NCI-H1048 (cell line): ENCODE data around the gene CPNE7.
"Not testable (repeated sequence)": the region's sequence is repeated elsewhere in the genome, so short reads cannot be mapped to it uniquely, and the experiment has no call there.

ENCODE experiments used
- DNase-seq: peaks from one replicate; lab custom pipeline; 2025; lab: John Stamatoyannopoulos, UW

CPNE7 gene

DNA sequence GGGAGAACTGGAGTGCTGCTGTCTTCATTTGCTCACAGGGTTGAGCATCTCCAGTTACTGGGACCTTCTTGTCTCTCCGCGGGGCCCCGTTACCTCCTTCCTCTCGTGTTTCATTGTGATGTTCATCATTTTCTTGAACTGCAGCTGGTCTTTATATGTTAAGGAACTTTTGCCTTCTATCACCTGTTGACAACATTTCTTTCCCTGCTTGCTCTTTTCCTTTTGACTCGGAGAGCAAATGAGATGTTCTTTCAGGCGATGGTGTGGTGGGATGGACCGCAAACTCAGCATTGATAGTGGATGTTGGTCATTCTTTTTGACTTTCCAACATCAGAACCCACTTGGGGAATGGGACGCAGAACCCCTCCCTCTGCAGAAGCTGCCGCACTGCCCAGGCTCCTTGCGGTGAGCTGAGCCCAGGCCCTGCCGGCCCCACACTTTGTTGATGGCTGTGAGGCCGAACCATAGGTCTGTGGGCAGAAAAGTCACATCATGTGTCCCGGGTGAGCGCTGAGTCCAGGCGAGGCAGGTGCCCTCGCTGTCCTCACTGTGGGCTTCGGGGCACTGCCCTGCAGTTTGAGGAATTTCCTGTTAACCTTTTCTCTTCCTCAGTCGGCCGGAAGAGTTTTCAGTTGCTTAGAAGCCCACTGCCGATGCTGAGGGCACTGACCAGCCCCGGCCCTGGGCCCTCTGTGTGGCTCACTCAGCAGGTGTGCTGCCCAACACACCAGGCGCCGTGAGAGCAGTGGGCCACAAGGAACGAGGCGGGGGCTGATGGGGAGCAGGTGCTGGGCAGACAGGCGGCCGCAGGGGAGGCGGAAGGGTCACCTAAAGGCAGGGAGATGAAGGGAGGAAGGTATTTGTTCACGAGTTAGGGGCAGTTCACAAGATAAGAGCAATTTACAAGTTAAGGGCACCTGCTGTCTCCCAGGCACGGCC is 7.6 kb upstream of the CPNE7 start:
- DNase-seq = no peak

DNA sequence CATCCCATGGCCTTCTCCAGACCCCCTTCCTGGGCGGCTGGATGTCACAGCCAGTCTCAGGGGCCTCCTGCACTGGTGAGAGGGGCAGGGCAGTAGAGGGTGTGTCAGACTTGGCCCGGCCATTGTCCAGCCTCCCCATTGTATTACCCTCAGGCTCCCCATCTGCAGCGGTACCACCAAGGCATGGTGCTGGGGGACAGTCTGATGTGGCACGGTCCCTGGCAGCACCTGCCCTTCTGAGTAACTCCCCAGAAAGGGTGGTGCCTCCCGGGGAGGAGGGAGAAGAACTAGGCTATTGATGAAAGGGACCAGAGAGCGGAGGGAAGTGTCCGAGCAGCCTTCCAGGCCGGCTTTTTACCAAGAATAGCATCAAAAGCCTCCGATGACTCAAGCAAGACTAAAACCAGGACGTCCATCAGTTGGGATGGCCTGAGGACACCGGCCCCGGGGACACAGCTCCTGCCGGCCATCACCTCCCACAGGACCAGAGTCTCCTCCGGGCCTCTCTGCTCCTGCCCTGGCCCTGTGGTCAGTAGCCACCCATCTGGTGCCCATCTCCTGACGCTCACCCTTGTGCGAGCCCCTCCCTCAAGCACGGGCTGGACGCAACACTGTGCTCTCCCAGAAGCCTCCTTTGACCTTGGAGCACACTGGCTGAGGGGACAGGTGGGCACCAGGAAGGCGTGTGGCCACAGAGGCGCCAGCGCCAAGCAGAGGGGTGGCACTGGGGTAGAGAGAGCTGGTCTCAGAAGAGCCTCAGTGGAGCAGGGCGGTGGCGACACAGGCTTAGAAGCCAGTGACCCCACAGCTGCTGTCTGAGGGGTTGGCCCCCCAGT is 5.8 kb upstream of the CPNE7 start:
- DNase-seq = no peak

DNA sequence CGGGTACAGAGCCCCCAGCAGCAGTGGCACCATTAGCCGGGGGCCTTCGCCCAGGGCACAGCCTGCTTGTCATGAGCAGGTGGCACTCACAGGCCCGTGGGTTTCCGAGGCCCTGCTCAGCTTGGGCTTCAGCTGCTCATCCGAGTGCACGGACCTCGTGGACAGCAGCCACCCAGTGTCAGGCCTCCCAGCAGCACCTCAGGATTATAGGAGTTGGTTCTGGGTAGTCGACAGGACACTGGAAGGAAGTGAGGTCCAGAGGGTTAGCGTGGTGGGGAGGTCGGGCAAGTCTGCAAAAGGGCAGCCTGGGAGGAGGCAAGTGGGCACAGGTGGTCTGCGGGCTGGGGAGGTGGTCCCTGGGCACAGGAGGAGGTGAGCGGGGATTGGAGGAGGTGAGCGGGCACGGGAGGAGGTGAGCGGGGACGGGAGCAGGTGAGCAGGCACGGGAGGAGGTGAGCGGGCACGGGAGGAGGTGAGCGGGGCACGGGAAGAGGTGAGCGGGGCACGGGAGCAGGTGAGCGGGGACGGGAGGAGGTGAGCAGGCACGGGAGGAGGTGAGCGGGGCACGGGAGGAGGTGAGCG is 5.1 kb upstream of the CPNE7 start:
- no peak for DNase-seq

DNA sequence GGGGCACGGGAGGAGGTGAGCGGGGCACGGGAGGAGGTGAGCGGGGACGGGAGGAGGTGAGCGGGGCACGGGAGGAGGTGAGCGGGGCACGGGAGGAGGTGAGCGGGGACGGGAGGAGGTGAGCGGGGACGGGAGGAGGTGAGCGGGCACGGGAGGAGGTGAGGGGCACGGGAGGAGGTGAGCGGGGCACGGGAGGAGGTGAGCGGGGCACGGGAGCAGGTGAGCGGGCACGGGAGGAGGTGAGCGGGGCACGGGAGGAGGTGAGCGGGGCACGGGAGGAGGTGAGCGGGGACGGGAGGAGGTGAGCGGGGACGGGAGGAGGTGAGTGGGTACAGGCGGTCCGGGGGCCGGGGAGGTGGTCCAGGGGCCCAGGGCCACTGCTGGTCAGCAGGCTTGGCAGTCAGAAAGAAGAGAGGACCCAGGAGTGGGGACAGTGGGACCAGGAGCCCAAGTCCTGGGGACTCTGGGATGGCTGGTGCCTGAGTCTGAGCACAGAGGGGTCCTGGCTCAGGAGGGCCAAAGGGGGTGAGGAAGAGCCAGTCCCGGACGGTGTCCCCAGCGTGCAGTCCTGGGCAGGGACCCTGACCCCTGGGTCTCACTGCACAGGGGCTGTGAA is 4.5 kb upstream of the CPNE7 start:
- not testable (repeated sequence) for DNase-seq

DNA sequence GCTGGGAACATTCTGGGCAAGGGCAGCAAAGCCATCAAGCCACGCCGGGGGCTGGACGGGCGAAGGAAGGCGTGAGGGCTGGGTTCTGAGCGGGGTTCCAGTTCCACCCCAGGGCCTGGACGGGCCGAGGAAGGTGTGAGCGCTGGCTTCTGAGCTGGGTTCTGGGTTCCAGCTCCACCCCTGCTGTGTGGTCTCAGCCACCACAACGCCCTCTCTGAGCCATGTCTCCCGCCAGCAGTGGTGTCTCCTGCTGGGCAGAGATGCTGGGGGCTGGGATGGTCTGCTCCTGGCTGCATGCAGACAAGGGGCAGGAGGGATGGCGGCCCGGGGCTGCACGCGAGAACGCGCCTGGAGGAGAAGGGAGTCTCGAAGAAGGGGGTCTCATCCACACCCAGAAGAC is 3.9 kb upstream of the CPNE7 start:
- DNase-seq = no peak

DNA sequence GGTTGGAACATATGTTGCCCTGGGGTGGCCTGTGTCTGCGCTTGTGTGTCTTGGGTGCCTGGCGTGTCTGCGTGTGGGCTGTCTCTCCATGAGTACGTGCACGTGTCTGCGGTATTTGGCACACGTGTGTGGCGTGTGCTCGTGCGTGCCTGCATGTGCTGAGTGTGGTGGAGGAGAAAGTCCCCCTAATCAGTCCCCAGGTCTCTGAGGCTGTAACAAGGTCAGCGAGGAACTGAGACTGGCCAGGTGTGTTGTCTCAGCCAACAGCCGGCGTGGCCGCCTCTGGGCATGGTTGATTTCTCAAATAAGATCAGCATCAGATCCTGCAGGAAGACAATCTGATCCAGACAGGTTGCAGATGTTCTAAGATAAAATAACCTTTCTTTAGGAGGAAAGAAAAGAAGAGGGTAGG is 3.5 kb upstream of the CPNE7 start:
- no peak for DNase-seq

DNA sequence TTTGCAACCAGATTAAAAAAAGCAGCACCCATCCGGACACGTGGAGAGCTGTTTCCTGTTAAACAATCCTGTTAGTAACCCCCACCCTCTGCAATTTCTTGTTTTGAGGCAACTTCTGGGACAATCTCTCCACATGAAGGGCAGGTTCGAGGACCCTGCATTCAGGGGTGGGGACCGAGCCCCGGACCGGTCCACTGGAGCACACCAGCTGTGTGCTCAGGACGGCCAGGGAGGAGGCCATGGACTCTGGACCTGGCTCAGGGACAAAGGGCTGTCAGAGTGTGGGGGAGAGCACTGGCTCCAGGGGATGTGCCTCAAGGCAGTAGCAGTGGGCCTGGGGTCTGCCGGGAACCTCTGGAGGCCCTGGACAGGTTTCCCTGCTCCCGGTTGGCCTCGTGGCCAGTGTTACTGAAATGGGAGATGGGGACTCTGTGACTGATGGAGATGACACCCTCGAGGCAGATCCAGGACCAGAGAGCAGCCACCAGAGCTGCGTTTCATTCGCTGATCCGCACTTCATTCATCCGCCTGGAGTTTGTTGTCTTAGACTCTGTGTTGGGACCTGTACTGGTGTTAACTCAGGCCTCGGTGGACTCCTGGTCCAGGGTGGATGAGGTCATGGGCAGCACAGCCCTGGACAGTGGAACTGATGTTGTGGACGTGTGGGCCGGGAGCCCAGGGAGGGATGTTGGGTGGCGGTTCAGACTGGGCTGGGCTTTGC is 2.9 kb upstream of the CPNE7 start:
- DNase-seq = no peak

DNA sequence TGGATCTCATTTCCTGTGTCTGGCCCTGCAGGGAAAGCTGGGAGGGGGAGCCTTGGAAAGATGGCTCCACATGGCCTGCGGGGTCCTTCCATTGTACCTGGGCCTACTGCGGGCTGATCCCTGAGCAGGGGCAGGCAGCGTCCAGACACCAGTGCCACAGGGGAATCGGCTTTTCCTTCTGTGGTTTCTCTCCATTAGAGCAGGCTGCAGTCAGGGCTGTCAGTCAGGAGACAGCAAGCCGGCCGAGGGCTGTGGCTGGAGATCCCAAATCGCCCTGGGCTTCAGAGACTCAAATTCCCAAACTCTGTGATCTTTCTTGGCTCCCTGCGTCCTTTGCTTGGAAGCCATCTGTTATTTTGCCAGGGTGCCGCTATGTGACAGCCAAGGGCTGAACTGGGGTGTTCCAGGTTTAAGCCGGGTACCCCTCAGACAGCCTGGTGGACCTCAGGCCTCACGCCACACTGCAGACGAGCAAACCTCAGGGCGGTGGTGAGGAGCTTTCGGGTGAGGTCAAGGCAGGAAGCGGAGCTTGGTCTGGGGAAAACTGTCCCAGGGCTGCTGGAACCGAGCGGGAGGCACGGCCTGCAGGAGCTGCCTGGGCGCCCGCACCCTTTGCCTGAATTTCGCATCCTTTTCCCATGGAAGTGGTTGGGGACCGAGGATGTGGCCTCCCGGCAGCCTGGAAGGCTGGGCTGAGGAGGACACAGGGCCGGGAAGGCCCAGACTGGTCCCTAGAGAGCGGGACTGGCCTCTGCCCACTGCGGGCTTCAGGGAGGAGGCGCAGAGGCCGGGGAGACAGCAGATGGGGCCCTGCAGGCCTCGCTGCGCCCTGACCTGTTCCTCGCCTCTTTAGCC is 1.5 kb upstream of the CPNE7 start:
- no peak for DNase-seq

DNA sequence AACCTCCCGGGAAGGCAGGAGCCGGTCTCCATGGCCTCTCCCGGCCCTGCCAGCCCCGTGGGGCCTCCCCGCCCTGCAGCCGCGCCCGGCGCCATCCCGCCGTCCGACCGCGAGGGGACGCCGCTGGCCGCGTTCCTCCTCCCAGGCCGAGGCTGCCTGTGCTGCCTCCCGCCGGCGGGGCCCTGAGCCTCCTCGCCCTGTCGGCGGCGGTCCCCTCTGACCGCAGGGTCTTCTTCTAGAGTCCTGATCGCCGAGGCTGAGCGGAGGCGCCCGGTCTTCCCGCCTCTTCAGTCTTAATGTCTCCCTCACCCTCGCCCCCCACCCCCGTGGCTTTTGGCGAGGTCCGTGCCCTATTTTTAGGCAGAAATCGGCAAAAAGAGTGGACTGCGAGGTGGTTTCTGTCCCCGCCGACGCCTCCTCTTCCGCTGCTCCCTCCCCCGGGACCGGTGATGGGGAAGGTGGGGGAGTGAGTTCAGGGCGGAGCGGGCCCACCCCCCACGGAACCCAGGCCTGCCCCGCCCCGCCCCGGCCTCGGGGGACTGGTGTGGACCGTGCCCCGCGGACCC is 794 bp upstream of the CPNE7 start:
- DNase-seq = no peak

DNA sequence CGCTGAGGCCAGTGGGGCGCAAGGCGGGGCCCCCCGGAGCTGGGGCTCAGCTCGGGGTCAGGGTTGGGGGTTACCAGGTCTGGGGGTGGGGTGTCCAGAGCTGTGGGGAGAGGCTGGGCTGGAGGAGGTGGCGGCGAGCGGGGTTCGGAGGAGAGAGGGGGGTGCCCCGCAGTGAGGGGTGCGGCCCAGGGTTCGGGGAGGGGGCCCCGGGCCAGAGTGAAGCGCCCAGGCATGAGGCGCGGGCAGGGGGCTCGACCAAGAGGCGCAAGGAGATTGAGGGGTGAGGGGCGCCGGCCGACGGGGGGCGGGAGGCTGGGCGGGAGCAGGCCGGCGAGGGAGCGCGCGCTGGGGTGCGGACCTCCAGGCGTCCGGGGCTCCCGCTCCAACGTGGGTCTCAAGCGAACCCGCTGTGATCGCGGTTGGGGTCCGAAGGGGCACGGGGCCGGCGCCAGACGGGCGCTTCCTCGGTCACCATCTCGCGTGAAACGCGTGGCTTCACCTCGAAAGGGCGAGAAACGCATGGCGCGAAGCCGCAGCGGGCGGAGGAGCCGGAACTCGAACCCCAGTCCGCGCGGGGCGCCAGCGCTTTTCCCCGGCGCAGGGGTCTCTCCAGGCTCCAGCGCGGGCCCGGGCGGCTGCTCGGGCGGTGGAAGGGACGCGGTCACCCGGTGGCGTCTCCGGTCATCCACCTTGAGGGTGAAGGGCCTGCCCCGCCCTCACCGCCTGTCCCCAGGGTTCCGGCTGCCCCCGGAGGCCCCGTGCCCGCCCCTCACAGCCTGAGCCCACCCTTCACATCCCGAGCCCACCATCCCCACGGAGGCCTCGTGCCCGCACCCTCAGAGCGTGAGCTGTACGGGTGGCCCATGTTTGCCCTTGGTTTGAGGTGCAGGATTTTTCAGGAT is 846 bp downstream of the CPNE7 start:
- DNase-seq = no peak

DNA sequence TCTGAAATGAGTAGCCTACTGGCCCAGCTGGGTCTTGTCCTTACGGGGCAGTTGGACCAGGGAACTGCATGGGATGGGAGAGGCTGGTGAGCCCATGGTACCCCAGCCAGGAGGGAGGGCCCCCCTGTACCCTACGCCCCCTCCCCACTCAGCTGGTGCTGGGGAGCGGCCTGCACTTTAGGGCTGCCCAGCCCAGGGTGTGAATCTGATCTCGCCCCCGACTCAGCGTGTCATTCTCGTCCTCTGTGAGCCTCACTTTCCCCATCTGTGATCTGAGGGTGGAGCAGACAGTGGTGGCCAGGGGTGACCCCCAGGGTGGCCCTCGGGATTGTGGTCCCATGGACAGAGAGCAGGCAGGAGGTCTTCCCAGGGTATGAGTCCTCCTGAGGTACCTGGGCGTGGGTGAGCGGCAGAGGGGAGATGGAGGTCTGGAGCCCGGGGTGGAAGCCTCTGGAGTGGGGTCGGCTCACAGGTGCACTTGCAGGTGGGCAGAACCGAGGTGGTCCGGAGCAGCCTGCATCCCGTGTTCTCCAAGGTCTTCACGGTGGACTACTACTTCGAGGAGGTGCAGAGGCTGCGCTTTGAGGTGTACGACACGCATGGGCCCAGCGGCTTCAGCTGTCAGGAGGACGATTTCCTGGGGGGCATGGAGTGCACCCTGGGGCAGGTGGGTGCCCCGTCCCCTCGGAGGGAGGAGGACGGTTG is 1.6 kb downstream of the CPNE7 start:
- no peak for DNase-seq

DNA sequence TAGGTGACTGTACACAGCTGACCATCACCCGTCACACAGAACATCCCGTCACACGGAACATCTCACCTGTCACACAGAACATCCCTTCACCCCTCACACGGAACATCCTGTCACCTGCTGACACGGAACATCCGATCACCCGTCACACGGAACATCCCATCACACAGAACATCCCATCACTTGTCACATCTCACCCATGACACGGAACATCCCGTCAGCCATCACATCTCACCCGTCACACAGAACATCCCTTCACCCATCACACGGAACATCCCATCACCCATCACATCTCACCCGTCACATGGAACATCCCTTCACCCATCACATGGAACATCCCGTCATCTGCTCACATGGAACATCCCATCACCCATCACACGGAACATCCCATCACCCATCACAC is 3.8 kb downstream of the CPNE7 start:
- no peak for DNase-seq

DNA sequence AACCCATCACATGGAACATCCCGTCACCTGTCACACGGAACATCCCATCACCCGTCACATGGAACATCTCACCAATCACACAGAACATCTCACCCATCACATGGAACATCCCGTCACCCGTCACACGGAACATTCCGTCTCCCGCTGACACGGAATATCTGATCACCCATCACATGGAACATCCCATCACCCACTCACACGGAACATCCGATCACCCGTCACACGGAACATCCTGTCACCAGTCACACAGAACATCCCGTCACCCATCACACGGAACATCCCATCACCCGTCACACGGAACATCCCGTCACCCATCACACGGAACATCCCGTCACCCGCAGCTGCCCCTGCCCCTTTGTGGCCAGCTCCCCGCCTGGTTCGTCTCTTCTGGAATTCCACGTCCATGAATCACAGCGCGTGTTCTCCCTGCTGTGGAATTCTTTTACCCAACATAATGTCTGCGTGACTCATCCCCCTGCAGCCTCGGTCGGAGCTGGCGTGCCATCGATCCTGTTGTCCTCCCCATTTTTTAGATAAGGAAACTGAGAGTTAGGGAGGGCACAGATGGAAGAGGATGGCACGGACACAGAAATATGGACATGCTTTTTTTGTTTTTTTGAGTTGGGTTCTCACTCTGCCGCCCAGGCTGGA is 5.6 kb downstream of the CPNE7 start:
- DNase-seq = no peak

DNA sequence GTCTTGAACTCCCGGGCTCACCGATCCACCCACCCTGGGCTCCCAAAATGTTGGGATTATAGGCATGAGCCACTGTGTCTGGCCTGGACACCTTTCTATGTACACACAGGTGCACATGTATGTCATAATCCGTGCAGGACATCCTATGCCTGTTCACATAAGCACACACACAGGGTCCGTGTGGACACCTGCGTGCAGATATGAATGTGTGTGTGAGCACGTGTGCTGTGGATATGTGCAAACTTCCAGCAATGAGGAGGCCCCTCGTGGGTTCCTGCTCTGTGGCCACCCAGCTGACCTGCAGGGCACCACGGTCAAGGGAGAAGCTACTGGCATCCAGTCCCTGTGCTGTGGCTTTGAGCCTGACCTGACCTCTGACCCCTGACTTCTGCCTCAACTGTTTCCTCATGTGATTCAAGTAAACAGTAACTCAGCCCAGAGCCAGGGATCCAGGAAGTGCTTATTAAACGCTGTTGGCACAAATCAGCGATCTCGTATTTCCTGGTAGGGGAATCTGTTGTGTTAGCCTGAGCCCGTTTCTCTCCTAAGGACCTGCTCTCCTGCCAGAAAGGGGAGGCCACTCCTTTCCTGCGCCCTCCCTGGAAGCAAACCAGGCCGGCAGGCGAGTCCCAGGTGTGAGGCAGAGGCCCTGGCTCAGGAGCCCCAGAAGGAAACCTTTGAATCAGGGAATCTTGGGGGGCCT is 6.5 kb downstream of the CPNE7 start:
- DNase-seq = no peak

DNA sequence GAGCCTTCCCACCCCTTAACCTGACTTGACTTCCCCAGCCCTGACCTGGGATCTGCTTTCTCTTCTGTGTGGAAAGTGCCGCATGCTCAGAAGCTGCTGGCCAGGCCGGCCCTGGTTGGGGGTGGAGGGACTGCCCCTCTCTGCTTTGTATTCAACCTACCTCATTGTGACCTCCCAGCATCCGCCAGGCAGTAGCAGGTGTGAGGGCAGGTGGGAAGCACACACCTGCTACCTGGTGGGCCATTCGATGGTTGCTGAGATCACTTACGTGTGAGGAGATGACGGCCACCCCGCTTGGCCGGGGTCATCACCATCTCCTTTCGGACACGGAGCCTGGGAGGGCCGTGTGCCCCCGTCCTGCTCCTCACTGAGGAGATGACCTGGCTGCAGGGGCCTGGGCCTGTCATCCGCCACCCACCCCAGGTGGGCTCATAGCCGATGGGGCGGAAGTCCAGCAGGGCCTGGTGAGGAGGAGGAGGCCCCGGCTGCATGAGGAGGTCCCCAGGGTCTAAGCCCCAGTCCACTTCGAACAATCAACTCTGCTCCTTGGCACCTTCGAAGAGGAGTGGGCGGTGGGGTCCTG is 7.1 kb downstream of the CPNE7 start:
- DNase-seq = no peak

DNA sequence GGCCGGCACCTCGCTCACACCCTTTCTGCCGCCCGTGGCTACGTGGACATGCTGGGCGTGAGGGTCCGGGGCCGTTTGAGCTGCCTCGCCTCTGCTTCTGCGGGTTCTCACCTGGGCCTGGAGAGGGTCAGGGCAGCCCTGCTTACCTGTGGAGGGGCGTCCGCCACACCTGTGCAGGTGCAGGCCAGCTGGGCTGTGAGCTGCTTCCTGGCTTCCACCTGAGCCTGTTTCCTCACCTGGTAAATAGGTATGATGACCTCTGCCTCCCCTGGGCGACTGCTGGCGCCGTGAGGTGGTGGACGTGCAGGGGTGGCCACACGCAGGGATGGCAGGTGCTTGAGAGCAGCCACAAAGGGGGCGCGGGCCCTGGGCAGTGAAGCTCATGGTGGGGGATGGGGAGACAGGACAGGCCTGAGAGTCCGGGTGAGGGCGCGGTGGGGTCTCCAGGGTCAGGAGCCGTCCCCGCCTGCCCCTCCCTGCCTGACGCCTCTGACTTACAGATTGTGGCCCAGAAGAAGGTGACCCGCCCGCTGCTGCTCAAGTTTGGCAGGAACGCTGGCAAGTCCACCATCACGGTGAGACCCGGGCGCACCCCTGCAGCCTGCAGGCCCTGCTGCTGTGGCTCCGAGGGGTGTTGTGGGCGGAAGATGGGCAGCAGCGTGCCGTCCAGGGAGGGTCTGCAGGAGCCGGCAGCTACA is 7.8 kb downstream of the CPNE7 start:
- DNase-seq = no peak
